Kidney tubule cell (primary cell): ENCODE data around the gene ANKS6.

Experiments
- DNase-seq: peaks from one replicate; pipeline ENCODE4 v3.0.0-alpha.2; 2018; ENCODE audit warnings: low spot score

ANKS6 gene

DNA sequence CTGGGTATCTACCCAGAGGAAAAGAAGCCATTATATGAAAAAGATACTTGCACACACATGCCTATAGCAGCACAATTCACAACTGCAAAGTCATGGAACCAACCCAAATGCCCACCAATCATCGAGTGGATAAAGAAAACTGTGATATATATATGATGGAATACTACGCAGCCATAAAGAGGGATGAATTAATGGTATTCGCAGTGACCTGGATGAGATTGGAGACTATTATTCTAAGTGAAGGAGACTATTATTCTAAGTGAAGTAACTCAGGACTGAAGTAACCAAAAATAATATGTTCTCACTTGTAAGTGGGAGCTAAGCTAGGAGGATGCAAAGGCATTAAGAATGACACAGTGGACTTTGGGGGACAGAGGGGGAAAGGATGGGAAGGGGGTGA is 57.6 kb downstream of the ANKS6 start:
- DNase-seq = no peak

DNA sequence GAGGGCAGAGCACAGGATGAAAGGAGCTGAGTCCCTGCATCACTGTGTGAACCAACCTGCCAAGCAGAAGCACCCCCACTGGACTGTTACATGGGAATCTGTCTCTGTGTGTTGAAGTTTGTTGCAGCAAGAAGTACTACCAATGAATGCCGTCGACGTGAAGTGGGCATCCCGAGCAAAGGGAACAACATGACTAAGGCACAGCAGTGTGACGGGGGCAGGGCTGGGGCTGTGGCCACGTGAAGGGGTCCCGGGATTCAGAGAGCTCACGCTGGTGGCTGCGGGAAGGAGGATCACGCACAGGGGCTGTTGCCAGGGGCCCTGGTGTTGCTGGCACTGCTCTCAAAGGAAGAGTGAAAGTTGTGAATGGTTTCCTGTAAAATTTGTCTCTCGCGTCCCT is 60.1 kb downstream of the ANKS6 start:
- DNase-seq = peak; percentile 24

- no peak for DNase-seq
Observed at GRCh38 chr9:98732801-98733200, 63.6 kb downstream of the ANKS6 start.

DNA sequence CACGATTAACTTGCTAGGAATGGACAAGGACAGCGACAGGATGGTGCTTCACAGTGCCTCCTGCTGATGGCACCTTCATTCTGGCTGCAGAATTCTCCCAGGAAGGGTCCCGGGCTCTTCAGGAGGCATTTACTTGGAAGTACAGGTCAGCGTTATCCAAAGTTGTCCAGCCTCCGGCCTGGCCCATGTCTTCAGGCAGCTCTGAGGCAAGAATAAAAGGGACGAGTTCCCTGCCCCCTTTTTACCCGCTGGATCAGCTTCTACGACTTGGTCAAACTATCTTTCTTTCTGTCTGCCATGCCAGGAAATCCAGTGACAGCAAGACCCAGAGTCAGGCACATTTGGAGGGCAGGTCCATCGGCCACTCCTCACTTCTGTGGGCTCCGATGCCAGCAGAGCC is 64.3 kb downstream of the ANKS6 start:
- DNase-seq = no peak

GRCh38 chr9:98730871-98731270 is 65.5 kb downstream of the ANKS6 start:
- no peak for DNase-seq

- DNase-seq = no peak
Observed at GRCh38 chr9:98728500-98728899, 67.9 kb downstream of the ANKS6 start.

GRCh38 chr9:98727428-98727827 is 68.9 kb downstream of the ANKS6 start:
- no peak for DNase-seq

DNA sequence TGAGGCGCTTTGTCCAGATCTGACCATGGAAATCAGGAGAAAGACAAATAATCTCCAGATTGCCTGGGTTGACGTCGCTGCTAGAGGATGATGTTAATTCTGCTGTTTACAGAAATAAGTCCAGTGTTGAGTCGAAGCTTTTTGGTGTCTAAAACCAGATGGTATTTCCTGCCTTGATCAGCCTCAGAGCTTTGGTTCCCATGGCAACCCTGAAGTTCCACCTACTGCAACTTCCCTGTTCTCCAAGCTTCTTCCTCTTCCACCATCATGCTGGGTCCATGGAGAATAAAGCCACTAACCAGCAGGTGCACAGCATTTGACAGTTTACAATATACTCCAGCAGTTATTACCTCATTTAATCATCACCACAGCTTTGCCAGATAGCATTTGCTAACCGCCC is 69.6 kb downstream of the ANKS6 start:
- DNase-seq = peak; percentile 12

GRCh38 chr9:98724810-98725530 is 71.4 kb downstream of the ANKS6 start:
- DNase-seq = no peak

DNA sequence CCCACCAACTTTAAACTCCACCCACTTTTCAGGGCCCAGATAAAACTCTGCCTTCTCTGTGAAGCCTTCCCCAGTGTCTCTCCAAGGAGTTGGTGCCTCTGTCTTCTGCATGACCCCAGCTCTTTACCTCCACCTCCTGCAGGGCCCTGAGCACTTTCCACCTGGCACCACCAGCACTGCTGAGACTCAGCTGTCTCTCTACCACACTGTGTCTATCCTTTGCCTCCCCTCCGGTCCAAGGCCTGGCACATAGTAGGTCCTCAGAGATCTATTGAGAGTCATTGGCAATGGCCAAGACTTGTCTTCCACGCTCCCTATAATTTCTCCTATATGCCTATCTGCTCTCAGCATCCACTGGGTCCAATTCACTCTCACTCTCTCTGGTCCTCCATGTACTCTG is 74.7 kb downstream of the ANKS6 start:
- no peak for DNase-seq

GRCh38 chr9:98720402-98720801 is 76.0 kb downstream of the ANKS6 start:
- no peak for DNase-seq

- no peak for DNase-seq
Observed at GRCh38 chr9:98719055-98719454, 77.3 kb downstream of the ANKS6 start.

- no peak for DNase-seq
Observed at GRCh38 chr9:98714833-98715232, 81.5 kb downstream of the ANKS6 start.

- DNase-seq = no peak
Observed at GRCh38 chr9:98712987-98713386, 83.4 kb downstream of the ANKS6 start.

GRCh38 chr9:98709968-98710965 is 86.1 kb downstream of the ANKS6 start:
- DNase-seq = peak; percentile 44

DNA sequence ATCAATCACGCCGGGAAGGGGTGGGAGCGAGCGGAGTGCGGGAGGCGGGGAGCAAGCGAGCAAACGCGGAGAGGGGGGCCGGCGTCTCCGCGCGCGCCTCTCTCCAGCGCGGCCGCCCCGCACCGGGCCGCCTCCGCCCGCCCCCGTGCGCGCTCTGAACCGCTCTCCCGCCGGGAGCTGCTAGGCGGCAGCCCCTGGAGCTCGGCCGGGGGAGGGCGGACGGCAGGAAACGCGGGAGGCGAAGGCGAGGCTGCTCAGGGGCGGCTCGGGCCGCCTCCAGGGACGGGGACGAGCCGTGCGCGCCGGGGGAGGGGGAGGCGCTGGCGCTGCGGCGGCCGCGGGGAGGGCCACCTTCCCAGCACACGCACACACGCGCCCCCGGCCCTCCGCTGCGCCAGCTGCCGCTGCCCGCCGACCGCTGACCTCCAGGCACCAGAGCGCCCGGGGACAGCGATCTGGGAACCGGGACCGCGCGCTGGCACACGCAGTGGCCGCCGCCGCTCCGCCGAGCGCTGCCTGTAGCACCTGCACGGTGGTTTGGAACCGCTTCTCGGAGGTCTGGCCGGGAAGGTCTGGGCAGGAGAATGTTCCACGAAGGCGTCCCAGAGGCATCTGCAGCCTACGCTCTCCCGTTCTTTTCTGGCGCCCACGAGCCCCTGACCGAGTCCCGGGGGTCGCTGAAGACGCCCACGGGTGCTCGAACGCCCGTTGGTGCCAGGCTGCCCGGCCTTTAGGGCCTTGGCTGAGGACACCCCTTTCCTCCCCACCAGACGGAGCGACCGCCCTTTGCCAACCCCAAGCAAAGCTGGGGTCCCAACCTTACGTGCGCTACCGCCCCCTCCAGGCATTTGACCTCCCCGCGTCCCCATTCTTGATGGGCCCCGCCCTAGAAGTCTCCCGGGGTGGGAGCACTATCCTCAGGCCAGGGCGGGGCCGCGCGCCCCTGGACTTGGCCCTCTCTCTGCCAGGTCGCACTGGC is 87.1 kb downstream of the ANKS6 start, which contains the start of gene GABBR2:
GABBR2 (minus strand) TSS at position 3 of the 979 bp plus-strand sequence. CDS start 198 bp downstream, outside the sequence.
- peak; percentile 9 for DNase-seq

DNA sequence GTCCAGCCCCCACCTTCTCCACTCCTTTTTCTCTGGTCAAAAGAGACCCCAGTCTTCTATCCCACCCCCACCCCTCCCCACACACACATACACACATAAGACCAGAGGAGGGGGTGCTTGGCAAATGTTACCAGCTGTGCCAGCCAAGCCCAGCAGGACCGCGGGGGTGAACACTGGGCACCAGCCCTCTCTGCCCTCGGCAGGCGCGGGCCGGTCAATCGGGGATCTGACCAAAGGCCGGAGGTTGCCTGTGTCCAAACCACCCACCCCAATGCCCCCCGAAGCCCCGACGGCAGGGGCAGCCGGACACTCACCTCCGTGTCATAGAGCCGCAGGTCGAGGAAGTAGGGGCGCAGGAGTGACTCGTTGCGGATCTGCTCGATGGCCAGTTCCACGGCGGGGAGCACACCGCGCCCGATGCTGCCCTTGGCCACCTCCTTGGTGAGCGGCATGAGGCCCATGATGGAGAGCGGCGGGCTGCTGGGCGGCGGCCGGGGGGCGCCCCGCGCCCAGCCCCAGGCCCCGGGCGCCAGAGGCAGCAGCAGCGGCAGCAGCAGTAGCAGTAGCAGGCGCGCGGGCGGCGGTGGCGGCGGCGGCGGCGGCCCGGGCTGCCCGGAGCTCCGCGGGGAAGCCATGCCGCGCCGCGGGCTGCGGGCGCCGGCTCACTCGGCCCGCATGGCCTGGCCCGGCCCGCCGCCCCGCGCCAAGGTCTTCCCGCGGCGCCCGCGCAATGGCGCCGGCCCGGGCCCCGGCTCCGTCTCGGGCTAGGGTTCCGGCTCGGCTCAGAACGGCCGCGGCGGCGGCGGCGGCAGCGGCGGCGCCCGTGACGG is 88.0 kb downstream of the ANKS6 start:
- DNase-seq = no peak

- peak; percentile 74 for DNase-seq
Observed at GRCh38 chr9:98707166-98708102, 88.9 kb downstream of the ANKS6 start.

DNA sequence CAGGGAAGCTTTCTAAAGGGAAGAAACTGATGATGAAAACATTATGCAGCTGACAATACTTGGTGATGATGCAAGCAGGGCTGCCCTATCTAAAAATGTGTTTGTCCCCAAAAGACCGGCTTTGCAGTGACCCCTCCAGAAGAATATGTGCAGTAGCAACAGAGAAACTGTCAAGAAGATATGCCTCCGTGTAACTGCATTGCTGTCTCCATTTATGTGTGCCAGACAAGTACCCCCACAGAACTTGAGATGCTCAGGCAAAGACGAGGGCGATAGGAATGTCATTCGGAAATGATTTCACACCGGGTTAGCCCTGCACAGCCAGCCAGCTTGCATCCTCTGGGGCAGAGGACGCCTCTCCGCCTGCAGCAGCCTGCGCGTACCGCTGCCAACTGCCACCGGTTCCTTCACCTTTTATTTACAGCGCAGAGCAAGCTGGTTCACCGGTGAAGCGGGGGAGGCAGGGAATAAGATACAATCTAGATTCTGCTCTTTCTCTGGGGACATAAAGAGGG is 89.6 kb downstream of the ANKS6 start:
- DNase-seq = peak; percentile 40
